K562 (cell line): Measurements from ENCODE around the gene GUCY1A2. TPM values are rescaled to one million over a fixed set of nuclear protein-coding genes. Genes with fewer than 3 reads are reported as not detected.
A peak's percentile ranks its signal among the peaks of the same experiment; 100 is the strongest.

Experiments
- ATAC-seq: fragments of 200-7000 bp; cut with Tn5 transposase; 3 replicates; pipeline ENCODE4 v1.9.1; 2020; ENCODE audit warnings: moderate library complexity
- BruUV-seq: library from RNA; stranded (reverse); fragments of 400-500 nt; replicated peaks from 2 replicates; lab custom pipeline; 2021; lab: Mats Ljungman, UMichigan
- CTCF ChIA-PET: fragments of 300-600 bp; formaldehyde crosslinking; extraction: SDS; loops from one replicate; lab custom pipeline; 2021; ENCODE audit warnings: low intra/inter-chr PET ratio; lab: Yijun Ruan, JAX
- POLR2A ChIA-PET: fragments of 300-600, 350-650 bp; sonication (Branson Sonifier 250); formaldehyde crosslinking; extraction: SDS; loops from one replicate; lab custom pipeline; 2021; ENCODE audit warnings: antibody characterized with exemption, inconsistent platforms; lab: Yijun Ruan, JAX
- DNase-seq, 4 experiments: peaks; one replicate each; pipeline versions ENCODE4 v3.0.0 to v3.0.0-alpha.2; 2011 to 2018; ENCODE audit warnings: low spot score in 3 of 4, mixed read lengths in 3 of 4; ENCODE audit errors: extremely low read depth in 1 of 4
- FAIRE-seq: peaks from 2 replicates; lab custom pipeline; 2011; peaks lifted over from hg19 to GRCh38; lab: Jason Lieb, UNC
- H2AFZ ChIP-seq: 2 replicates; pipeline ENCODE4 v1.6.0; 2011; ENCODE audit warnings: low read depth, low read length, control low read depth, inconsistent platforms
- H3K27ac ChIP-seq: fragments of 200-600 bp; 3 replicates; pipeline ENCODE4 v1.8.0; 2011; ENCODE audit warnings: low read depth, mild to moderate bottlenecking, control low read depth, inconsistent platforms, low read length, moderate library complexity, mixed read lengths; ENCODE audit errors: extremely low read depth
- H3K27me3 ChIP-seq, 2 experiments: fragments of 300-600 bp in 1 of 2; 2 replicates in 1 of 2; 3 replicates in 1 of 2; pipeline versions ENCODE4 v1.6.0 to v1.8.0; 2011; ENCODE audit warnings: inconsistent platforms in 2 of 2, low read length in 2 of 2, mild to moderate bottlenecking in 1 of 2, mixed read lengths in 1 of 2, moderate library complexity in 1 of 2; ENCODE audit not compliant: control insufficient read depth in 2 of 2, insufficient read depth in 2 of 2
- H3K36me3 ChIP-seq: fragments of 300-600 bp; 3 replicates; pipeline ENCODE4 v1.8.0; 2011; ENCODE audit warnings: mild to moderate bottlenecking, low read length, inconsistent platforms; ENCODE audit not compliant: control insufficient read depth, insufficient read depth
- H3K4me1 ChIP-seq, 2 experiments: fragments of 200-600 bp in 1 of 2; replicated peaks in 1 of 2; 2 replicates in 1 of 2; 3 replicates in 1 of 2; pipeline versions ENCODE4 v1.5.1 to v1.8.0; 2011; ENCODE audit warnings: inconsistent platforms in 2 of 2, low read length in 2 of 2, mild to moderate bottlenecking in 1 of 2, mixed read lengths in 1 of 2, moderate library complexity in 1 of 2; ENCODE audit not compliant: control insufficient read depth in 2 of 2, insufficient read depth in 2 of 2
- H3K4me2 ChIP-seq: 2 replicates; pipeline ENCODE4 v1.6.1; 2011; ENCODE audit warnings: low read length, control low read depth, inconsistent platforms, mixed read lengths; ENCODE audit not compliant: insufficient read depth
- H3K4me3 ChIP-seq: fragments of 200-600 bp; sonication (generic), shearing (Covaris generic); 2 replicates; pipeline ENCODE4 v1.5.1; 2016; ENCODE audit warnings: control low read depth, inconsistent platforms
- H3K79me2 ChIP-seq: fragments of 200-600 bp; 3 replicates; pipeline ENCODE4 v1.8.0; 2011; ENCODE audit warnings: low read length, inconsistent platforms; ENCODE audit not compliant: control insufficient read depth, insufficient read depth
- H3K9ac ChIP-seq, 2 experiments: 2 replicates each; pipeline versions ENCODE4 v1.6.0 to v1.6.1; 2011; ENCODE audit warnings: low read depth in 2 of 2, low read length in 2 of 2, control low read depth in 1 of 2, inconsistent platforms in 1 of 2, mild to moderate bottlenecking in 1 of 2, mixed read lengths in 1 of 2; ENCODE audit not compliant: insufficient read depth in 1 of 2
- H3K9me1 ChIP-seq: one replicate; pipeline ENCODE4 v1.6.0; 2011; ENCODE audit warnings: inconsistent platforms, mild to moderate bottlenecking, low read length, moderate library complexity; ENCODE audit not compliant: control insufficient read depth, insufficient read depth
- H3K9me3 ChIP-seq: replicated peaks from 2 replicates; pipeline ENCODE4 v1.5.1; 2011; ENCODE audit warnings: low read depth, low read length, inconsistent platforms; ENCODE audit not compliant: control insufficient read depth, insufficient read depth
- H4K20me1 ChIP-seq: replicated peaks from 2 replicates; pipeline ENCODE4 v1.6.1; 2011; ENCODE audit warnings: low read length, inconsistent platforms, mixed read lengths; ENCODE audit not compliant: control insufficient read depth, insufficient read depth
- ETV5 ChIP-seq: sonication (generic); formaldehyde crosslinking; IDR thresholded peaks from 2 replicates; pipeline ENCODE4 v1.4.0; 2020; ENCODE audit warnings: low read depth, mild to moderate bottlenecking, missing genetic modification reagents
- HNRNPK ChIP-seq: fragments of 200-400 bp; formaldehyde crosslinking; IDR thresholded peaks from one replicate; pipeline ENCODE4 v1.6.1; 2018; ENCODE audit warnings: mild to moderate bottlenecking, low read depth, low read length; ENCODE audit not compliant: poor library complexity, severe bottlenecking
- STAT6 ChIP-seq: sonication (generic); formaldehyde crosslinking; IDR thresholded peaks from 2 replicates; pipeline ENCODE4 v1.8.1; 2023; ENCODE audit warnings: mild to moderate bottlenecking, missing genetic modification reagents
- WGBS: fragments of 100-300 bp; shearing (Covaris generic); methylation state at CpG from one replicate; pipeline ENCODE4 v1.1.6; 2016; ENCODE audit warnings: low coverage, mixed read lengths; ENCODE audit not compliant: insufficient coverage; ENCODE audit errors: missing lambda C conversion rate; 5-methylcytosine and 5-hydroxymethylcytosine counted together
- in situ Hi-C: fragments of 300-500 bp; cut with MboI; formaldehyde crosslinking; loops from 4 replicates; pipeline ENCODE4 v1.15.0; 2018; ENCODE audit warnings: inconsistent platforms, mixed read lengths
- intact Hi-C: fragments of 100-400 bp; cut with micrococcal nuclease; formaldehyde crosslinking; loops from 2 replicates; pipeline ENCODE4 v1.14.2; 2022
- polyA plus RNA-seq, 8 experiments: library from polyadenylated mRNA; depleted of rRNA in 4 of 8; stranded (reverse) in 5 of 8; unstranded in 3 of 8; fragments of >200 nt; fragmentation: Nextera tagmentation in 2 of 8; fragmentation: Illumina TruSeq in 1 of 8; extraction: Ambion mirVana in 2 of 8; extraction: Trizol in 1 of 8; gene quantifications; 2 replicates each; pipeline versions ENCODE4 v1.2.1 to v1.2.3, GENCODE V29; 2011 to 2014; ENCODE audit warnings: inconsistent platforms in 1 of 8, missing spikeins in 1 of 8
- total RNA-seq, 7 experiments: library from RNA; depleted of rRNA in 6 of 7; stranded (reverse); fragments of >200 nt in 6 of 7; fragmentation: Illumina TruSeq in 2 of 7; extraction: Trizol in 2 of 7; gene quantifications; 2 replicates each; pipeline versions ENCODE4 v1.2.1 to v1.2.3, GENCODE V29; 2011 to 2021; ENCODE audit warnings: low replicate concordance in 1 of 7

Gene GUCY1A2
- total and polyA plus RNA-seq, 9 of the 15 experiments (the other 6 are each of a cell fraction or from before 2014, with no cell fraction given), result under 0.01 to 0.04 TPM; not detected in 7

- no peaks in the 10 kb centered on the region for H4K20me1 ChIP-seq
- intact Hi-C loops, result no loop called here
- no TSS peak for BruUV-seq
- no peak overlapping the region for H3K4me3 ChIP-seq
- DNase-seq (no peak), FAIRE-seq (no peak), ATAC-seq (no peak)
- no peak overlapping the region for H3K9ac ChIP-seq
- TF ChIP-seq HNRNPK (peak; percentile 57), ETV5 (CRISPR knock-in tag) (no peak)
- H3K9me1 ChIP-seq, result no peaks in the 10 kb centered on the region
- 22% methylated on average over 1 of the region's 1 CpG for WGBS
- H3K36me3 ChIP-seq, result no peaks in the 10 kb centered on the region
- H3K9me3 ChIP-seq, result no peaks in the 10 kb centered on the region; the same call in 1 of the 2 replicates
- no peak overlapping the region for H3K27ac ChIP-seq
- no peaks in the 10 kb centered on the region for H3K79me2 ChIP-seq
- CTCF ChIA-PET, result no interaction called here
- POLR2A ChIA-PET, result no interaction called here
- no peak overlapping the region for H3K4me2 ChIP-seq
- H2AFZ ChIP-seq, result no peak overlapping the region
- H3K27me3 ChIP-seq, result no peaks in the 10 kb centered on the region
- no peaks in the 10 kb centered on the region for H3K4me1 ChIP-seq
- in situ Hi-C loops, result no loop called here
These were observed 230.8 kb downstream of the GUCY1A2 start for GRCh38 chr11:106787454-106787853.

GRCh38 chr11:106785913-106786650, 232.2 kb downstream of the GUCY1A2 start:
- intact Hi-C loops (no loop called here), in situ Hi-C loops (no loop called here)
- Histone ChIP-seq H3K36me3 (no peaks in the 10 kb centered on the region), H2AFZ (no peak overlapping the region), H3K79me2 (no peaks in the 10 kb centered on the region), H3K27ac (no peak overlapping the region), H3K4me1 (no peaks in the 10 kb centered on the region), H3K4me2 (no peak overlapping the region), H3K9me3 (no peaks in the 10 kb centered on the region; the same call in none of the 2 replicates), H3K9ac (no peak overlapping the region), H3K27me3 (no peaks in the 10 kb centered on the region), H3K9me1 (no peaks in the 10 kb centered on the region), H3K4me3 (no peak overlapping the region), H4K20me1 (no peaks in the 10 kb centered on the region)
- CTCF ChIA-PET, result no interaction called here
- DNase-seq, result no peak
- 0% methylated on average over 3 of the region's 3 CpGs for WGBS
- no peak for FAIRE-seq
- ATAC-seq, result no peak
- POLR2A ChIA-PET, result no interaction called here
- BruUV-seq, result no TSS peak
- no peak for TF ChIP-seq STAT6 (CRISPR knock-in tag)
